ENCODE results near the gene EME2. TPM values are rescaled to one million over a fixed set of nuclear protein-coding genes. Genes with fewer than 3 reads are reported as not detected.

Gene EME2
- total and polyA plus RNA-seq, 8 donors: 7.0 to 25.3 (median 9.3) TPM

- H3K4me3 ChIP-seq: no peak overlapping the region
- H3K36me3 ChIP-seq: peaks cover 0 to 72% of the 10 kb centered on the region in 2 donors
- H3K27me3 ChIP-seq: no peaks in the 10 kb centered on the region
- no peak for TF ChIP-seq CTCF (IDR thresholded peaks at IDR 0.05)
- ATAC-seq (no peak), DNase-seq (no peak)
- H3K27ac ChIP-seq: no peak overlapping the region
- H3K9me3 ChIP-seq: no peaks in the 10 kb centered on the region
- peaks cover 13 to 25% of the 10 kb centered on the region in 2 donors for H3K4me1 ChIP-seq
- intact Hi-C loops (cut with DNase I): no loop called here
Measured at GRCh38 chr16:1767116-1767994, 5.3 kb upstream of the EME2 start.

DNA sequence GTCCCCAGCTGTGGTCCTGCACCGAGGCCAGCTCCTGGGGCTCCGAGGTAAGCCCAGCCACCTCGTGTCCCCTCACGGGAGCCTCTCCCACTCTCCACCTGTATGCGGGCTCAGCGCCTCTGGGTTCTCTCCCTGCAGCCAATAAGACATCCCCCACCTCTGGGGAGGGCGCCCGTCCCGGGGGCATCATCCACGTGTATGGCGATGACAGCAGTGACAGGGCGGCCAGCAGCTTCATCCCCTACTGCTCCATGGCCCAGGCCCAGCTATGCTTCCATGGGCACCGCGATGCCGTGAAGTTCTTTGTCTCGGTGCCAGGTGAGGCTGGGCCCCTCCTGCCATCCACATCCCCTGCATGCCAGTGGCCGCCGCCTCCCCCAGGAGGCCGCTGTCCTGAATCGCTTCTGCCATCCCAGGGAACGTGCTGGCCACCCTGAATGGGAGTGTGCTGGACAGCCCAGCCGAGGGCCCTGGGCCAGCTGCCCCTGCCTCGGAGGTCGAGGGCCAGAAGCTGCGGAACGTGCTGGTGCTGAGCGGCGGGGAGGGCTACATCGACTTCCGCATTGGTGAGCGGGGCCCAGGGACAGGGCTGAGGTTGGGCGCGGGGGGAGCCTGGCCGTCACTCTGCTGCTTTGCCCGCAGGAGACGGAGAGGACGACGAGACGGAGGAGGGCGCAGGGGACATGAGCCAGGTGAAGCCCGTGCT is 4.4 kb upstream of the EME2 start:
- TF ChIP-seq CTCF (IDR thresholded peaks at IDR 0.05): no peak
- Histone ChIP-seq H3K27ac (no peak overlapping the region), H3K9me3 (no peaks in the 10 kb centered on the region), H3K36me3 (peaks cover 0 to 64% of the 10 kb centered on the region in 2 donors), H3K4me1 (peaks cover 13 to 27% of the 10 kb centered on the region in 2 donors), H3K4me3 (no peak overlapping the region), H3K27me3 (no peaks in the 10 kb centered on the region)
- DNase-seq (no peak), ATAC-seq (no peak)
- intact Hi-C loops (cut with DNase I): no loop called here

GRCh38 chr16:1768767-1769401 is 3.7 kb upstream of the EME2 start:
- Histone ChIP-seq H3K4me1 (peaks cover 16 to 31% of the 10 kb centered on the region in 2 donors), H3K27ac (no peak overlapping the region), H3K4me3 (no peak overlapping the region), H3K27me3 (no peaks in the 10 kb centered on the region), H3K9me3 (no peaks in the 10 kb centered on the region), H3K36me3 (peaks cover 0 to 57% of the 10 kb centered on the region in 2 donors)
- intact Hi-C loops (cut with DNase I): no loop called here
- ATAC-seq: no peak
- no peak for DNase-seq
- no peak for TF ChIP-seq CTCF (IDR thresholded peaks at IDR 0.05)

- no peak for TF ChIP-seq CTCF (IDR thresholded peaks at IDR 0.05)
- no peak for DNase-seq
- peaks cover 0 to 50% of the 10 kb centered on the region in 2 donors for H3K36me3 ChIP-seq
- peak overlapping the region; percentile 62 to 93 for H3K27ac ChIP-seq
- no peak for ATAC-seq
- no peak overlapping the region for H3K4me3 ChIP-seq
- intact Hi-C loops (cut with DNase I): no loop called here
- H3K9me3 ChIP-seq: no peaks in the 10 kb centered on the region
- peaks cover 23 to 39% of the 10 kb centered on the region in 2 donors for H3K4me1 ChIP-seq
- no peaks in the 10 kb centered on the region for H3K27me3 ChIP-seq
Measured at GRCh38 chr16:1769402-1770300, 3.0 kb upstream of the EME2 start.

Measured in left lung (tissue), 10 donors.